HG03280 (cell line): ENCODE data around the gene PCDHA7.
"Not testable (repeated sequence)": the region's sequence is repeated elsewhere in the genome, so short reads cannot be mapped to it uniquely, and the experiment has no call there.

Experiments
- ATAC-seq: cut with Tn5 transposase; IDR thresholded peaks from one replicate; pipeline ENCODE4 v1.9.1; 2021; ENCODE audit warnings: mild to moderate bottlenecking, moderate library complexity; ENCODE audit not compliant: unreplicated experiment

The PCDHA7 gene, protein sequence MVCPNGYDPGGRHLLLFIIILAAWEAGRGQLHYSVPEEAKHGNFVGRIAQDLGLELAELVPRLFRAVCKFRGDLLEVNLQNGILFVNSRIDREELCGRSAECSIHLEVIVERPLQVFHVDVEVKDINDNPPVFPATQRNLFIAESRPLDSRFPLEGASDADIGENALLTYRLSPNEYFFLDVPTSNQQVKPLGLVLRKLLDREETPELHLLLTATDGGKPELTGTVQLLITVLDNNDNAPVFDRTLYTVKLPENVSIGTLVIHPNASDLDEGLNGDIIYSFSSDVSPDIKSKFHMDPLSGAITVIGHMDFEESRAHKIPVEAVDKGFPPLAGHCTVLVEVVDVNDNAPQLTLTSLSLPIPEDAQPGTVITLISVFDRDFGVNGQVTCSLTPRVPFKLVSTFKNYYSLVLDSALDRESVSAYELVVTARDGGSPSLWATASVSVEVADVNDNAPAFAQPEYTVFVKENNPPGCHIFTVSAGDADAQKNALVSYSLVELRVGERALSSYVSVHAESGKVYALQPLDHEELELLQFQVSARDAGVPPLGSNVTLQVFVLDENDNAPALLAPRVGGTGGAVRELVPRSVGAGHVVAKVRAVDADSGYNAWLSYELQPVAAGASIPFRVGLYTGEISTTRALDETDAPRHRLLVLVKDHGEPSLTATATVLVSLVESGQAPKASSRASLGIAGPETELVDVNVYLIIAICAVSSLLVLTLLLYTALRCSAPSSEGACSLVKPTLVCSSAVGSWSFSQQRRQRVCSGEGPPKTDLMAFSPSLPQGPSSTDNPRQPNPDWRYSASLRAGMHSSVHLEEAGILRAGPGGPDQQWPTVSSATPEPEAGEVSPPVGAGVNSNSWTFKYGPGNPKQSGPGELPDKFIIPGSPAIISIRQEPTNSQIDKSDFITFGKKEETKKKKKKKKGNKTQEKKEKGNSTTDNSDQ

DNA sequence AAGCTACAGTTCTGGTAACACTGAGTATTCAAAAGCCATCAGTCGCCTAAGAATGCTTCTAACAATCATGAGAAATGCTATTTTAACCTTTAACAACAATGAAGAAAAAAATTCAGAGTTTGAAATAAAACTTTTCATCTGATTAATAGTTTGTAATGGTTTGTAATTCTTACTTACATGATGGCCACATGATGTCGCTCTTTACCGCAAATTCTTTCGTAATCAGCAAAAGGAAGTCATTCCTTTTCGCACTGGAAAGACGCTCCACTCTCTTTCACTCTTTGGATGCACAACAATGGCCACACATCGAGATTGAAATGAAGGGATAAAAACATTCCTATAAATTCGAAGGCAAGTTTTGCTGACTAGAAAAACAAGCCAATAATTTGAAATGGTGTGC is at the start of gene PCDHA7:
PCDHA7 (plus strand) TSS at position 277 of the 400 bp plus-strand sequence; CDS start at position 392, 115 bp downstream.
- ATAC-seq = no peak

- ATAC-seq = no peak
Measured at GRCh38 chr5:140785905-140786686, 48.0 kb upstream of the PCDHA7 start, which contains the start of gene PCDHA1. Gene PCDHA1 (plus strand): TSS chr5:140786140.

DNA sequence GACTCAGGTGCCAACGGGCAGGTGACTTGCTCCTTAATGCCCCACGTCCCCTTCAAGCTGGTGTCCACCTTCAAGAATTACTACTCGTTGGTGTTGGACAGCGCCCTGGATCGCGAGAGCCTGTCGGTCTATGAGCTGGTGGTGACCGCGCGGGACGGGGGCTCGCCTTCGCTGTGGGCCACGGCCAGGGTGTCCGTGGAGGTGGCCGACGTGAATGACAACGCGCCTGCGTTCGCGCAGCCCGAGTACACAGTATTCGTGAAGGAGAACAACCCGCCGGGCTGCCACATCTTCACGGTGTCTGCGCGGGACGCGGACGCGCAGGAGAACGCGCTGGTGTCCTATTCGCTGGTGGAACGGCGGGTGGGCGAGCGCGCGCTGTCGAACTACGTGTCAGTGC is 46.6 kb upstream of the PCDHA7 start:
- ATAC-seq = not testable (repeated sequence)

DNA sequence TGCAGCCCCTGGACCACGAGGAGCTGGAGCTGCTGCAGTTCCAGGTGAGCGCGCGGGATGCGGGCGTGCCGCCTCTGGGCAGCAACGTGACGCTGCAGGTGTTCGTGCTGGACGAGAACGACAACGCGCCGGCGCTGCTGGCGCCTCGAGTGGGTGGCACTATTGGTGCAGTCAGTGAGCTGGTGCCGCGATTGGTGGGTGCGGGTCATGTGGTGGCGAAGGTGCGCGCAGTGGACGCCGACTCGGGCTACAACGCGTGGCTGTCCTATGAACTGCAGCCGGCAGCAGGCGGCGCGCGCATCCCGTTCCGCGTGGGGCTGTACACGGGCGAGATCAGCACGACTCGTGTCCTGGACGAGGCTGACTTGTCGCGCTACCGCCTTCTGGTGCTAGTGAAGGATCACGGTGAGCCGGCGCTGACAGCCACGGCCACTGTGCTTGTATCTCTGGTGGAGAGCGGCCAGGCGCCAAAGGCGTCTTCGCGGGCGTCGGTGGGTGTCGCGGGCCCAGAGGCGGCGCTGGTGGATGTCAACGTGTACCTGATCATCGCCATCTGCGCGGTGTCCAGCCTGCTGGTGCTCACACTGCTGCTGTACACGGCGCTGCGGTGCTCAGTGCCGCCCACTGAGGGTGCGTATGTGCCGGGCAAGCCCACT is 46.1 kb upstream of the PCDHA7 start:
- not testable (repeated sequence) for ATAC-seq

- ATAC-seq = no peak
Measured at GRCh38 chr5:140791089-140791488, 43.0 kb upstream of the PCDHA7 start.

DNA sequence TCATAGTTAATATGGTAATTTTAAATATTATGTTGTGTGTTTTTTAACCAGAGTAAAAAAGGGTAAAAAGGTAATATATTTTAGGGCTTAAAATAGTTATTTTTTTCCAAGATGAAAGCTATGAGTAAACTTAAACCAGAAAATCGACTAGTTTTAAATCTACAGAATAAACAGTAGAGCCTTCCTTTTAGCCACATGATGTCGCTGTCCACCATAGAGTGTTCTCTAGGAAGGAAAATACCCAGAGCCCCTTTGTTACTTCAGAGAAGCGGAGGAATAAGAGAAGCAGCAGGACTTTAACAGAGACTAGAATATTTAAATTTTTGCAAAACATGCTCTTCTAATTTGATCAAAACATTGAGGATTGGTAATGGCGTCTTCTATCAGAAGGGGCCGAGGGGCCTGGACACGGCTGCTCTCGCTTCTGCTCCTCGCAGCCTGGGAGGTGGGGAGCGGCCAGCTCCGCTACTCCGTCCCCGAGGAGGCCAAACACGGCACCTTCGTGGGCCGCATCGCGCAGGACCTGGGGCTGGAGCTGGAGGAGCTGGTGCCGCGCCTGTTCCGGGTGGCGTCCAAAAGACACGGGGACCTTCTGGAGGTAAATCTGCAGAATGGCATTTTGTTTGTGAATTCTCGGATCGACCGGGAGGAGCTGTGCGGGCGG is 39.3 kb upstream of the PCDHA7 start, which contains the start of gene PCDHA2:
PCDHA2 (plus strand) TSS at position 258 of the 664 bp plus-strand sequence.
- ATAC-seq = no peak

- ATAC-seq = no peak
Measured at GRCh38 chr5:140795259-140795641, 38.8 kb upstream of the PCDHA7 start.

DNA sequence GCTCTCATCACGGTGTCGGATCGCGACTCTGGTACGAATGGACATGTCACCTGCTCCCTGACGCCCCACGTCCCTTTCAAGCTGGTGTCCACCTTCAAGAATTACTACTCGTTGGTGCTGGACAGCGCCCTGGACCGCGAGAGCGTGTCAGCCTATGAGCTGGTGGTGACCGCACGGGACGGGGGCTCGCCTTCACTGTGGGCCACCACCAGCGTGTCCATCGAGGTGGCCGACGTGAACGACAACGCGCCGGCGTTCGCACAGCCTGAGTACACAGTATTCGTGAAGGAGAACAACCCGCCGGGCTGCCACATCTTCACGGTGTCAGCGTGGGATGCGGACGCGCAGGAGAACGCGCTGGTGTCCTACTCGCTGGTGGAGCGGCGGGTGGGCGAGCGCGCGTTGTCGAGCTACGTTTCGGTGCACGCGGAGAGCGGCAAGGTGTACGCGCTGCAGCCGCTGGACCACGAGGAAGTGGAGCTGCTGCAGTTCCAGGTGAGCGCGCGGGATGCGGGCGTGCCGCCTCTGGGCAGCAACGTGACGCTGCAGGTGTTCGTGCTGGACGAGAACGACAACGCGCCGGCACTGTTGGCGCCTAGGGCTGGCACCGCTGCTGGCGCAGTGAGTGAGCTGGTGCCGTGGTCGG is 37.9 kb upstream of the PCDHA7 start:
- ATAC-seq = not testable (repeated sequence)

- ATAC-seq = no peak
Measured at GRCh38 chr5:140796718-140797095, 37.4 kb upstream of the PCDHA7 start.

DNA sequence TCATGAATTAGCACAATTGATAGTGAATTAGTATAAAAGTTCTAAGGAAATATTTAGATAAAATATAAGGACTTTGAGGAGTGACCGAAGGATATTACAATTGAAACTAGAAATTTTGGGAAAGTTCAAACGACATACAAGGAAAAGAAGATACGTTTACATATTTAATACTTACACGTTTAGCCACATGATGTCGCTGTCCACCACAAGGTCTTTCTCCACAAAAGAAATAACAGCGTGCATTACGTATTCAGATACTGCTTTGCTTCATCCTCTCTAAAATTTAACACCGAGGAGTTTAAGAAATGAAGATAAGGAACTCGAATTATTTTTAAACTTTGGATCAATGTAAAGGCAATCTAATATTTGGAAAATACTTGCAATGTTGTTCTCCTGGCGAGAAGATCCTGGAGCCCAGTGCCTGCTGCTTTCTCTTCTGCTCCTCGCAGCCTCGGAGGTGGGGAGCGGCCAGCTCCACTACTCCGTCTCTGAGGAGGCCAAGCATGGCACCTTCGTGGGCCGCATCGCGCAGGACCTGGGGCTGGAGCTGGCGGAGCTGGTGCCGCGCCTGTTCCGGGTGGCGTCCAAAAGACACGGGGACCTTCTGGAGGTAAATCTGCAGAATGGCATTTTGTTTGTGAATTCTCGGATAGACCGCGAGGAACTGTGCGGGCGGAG is 33.1 kb upstream of the PCDHA7 start, which contains the start of gene PCDHA3:
PCDHA3 (plus strand) TSS at position 242 of the 678 bp plus-strand sequence.
- ATAC-seq = no peak

DNA sequence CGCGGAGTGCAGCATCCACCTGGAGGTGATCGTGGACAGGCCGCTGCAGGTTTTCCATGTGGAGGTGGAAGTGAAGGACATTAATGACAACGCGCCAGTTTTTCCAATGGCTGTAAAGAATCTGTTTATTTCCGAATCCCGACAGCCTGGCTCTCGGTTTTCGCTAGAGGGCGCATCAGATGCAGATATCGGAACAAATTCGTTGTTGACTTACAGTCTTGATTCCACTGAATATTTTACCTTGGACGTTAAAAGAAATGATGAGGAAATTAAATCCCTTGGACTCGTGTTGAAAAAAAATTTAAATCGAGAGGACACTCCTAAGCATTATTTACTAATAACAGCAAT is 32.6 kb upstream of the PCDHA7 start:
- no peak for ATAC-seq

GRCh38 chr5:140802381-140802780 is 31.7 kb upstream of the PCDHA7 start:
- not testable (repeated sequence) for ATAC-seq

GRCh38 chr5:140802781-140803271 is 31.2 kb upstream of the PCDHA7 start:
- ATAC-seq = no peak

- no peak for ATAC-seq
Measured at GRCh38 chr5:140806834-140807775, 27.0 kb upstream of the PCDHA7 start, which contains the start of gene PCDHA4. Gene PCDHA4 (plus strand): TSS chr5:140807068.

- ATAC-seq = not testable (repeated sequence)
Measured at GRCh38 chr5:140808241-140808888, 25.7 kb upstream of the PCDHA7 start.

DNA sequence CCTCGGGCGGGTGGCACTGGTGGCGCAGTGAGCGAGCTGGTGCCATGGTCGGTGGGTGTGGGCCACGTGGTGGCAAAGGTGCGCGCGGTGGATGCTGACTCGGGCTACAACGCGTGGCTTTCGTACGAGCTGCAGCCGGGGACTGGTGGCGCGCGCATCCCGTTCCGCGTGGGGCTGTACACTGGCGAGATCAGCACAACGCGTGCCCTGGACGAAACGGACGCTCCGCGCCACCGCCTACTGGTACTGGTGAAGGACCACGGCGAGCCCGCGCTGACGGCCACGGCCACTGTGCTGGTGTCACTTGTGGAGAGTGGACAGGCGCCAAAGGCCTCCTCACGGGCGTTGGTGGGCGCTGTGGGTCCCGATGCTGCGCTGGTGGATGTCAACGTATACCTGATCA is 25.2 kb upstream of the PCDHA7 start:
- ATAC-seq = no peak
